Stimulated activated CD4-positive, alpha-beta T cell treated with anti-CD3 and anti-CD28 coated beads, Interleukin-4, amount 100 ng/mL, for 48 hours (primary cell): Measurements from ENCODE around the gene ECE1.
"Not testable (repeated sequence)": the region's sequence is repeated elsewhere in the genome, so short reads cannot be mapped to it uniquely, and the experiment has no call there.

Experiments used
- DNase-seq, 2 donors: peaks; one replicate each; pipeline ENCODE4 v3.0.0-alpha.2; 2020; ENCODE audit warnings: low read depth in 2 of 2

Gene ECE1

GRCh38 chr1:21185221-21185731 is 105.0 kb downstream of the ECE1 start:
- no peak for DNase-seq

- no peak for DNase-seq
Observed at GRCh38 chr1:21184276-21184675, 106.0 kb downstream of the ECE1 start.

- no peak for DNase-seq
Observed at GRCh38 chr1:21182181-21182731, 108.0 kb downstream of the ECE1 start.

DNA sequence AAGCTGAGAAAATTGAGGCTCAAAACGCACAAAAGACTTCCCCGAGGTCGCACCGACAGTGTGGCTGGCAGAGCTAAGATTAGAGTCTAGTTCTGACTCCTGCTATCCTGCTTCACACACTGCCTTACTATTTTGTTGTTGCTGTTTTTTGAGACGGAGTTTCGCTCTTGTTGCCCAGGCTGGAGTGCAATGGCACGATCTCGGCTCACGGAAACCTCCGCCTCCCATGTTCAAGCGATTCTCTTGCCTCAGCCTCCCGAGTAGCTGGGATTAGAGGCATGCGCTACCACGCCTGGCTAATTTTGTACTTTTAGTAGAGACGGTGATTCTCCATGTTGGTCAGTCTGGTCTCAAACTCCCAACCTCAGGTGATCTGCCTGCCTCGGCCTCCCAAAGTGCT is 112.0 kb downstream of the ECE1 start:
- DNase-seq, result not testable (repeated sequence)

GRCh38 chr1:21176586-21177555 is 113.4 kb downstream of the ECE1 start, which contains the start of gene EIF4G3:
EIF4G3 (minus strand) TSS chr1:21176897; CDS start chr1:21002742, 174,155 bp downstream.
- peak; percentile 100 for DNase-seq

- peak in 1 of 2 donors; percentile 22 for DNase-seq
Observed at GRCh38 chr1:21175670-21176581, 114.3 kb downstream of the ECE1 start.

GRCh38 chr1:21175324-21175669 is 115.0 kb downstream of the ECE1 start:
- DNase-seq, result no peak

DNA sequence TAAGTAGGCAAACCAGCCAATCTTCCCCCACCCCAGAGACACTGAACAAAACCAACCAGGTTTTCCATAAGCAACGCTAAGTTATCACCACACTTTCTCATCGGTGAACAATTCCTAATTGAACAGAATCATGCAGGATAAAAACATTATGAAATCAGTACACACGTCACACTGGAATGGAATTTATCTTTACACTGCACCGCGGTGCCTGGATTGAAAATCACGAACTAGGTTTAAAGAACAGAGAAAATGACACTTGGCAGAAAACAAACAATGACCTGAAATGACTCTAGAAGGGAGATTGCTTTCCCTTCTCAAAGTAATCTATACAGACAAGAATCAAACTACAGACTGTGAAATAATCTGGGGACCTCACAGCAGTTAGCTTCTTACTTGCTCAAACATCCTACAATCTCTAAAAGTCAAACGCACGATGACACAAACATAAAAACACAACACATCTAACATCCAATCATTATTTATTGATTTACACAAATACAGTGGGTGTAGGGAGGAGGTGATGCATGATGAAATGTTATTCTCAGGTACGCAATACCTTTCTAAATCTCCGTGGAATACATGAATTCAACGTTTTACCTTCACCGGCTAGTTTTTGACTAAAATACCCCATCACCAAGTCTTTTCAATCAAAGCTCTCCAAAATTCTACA is 115.5 kb downstream of the ECE1 start:
- DNase-seq, result no peak

DNA sequence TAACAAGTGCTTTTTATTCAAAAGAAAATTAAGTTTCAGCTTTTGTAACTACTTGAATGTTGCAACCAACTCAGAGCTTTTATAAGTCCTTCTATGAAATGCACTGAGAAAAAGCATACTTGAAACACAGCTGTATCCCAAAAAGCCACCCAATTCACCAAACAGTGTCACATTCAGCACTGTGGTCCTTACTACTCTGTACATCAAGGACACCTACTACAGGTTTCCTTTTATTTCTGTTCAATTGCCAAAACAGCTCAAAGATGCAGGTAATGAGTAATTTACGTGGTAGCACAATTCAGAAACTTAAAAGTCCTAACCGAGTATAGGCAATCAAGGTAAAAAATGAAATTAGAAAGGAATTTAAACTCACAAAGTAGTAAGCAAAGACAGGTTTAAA is 116.0 kb downstream of the ECE1 start:
- DNase-seq, result no peak

- not testable (repeated sequence) for DNase-seq
Observed at GRCh38 chr1:21173096-21173495, 117.2 kb downstream of the ECE1 start.

- not testable (repeated sequence) for DNase-seq
Observed at GRCh38 chr1:21170837-21171236, 119.4 kb downstream of the ECE1 start.

GRCh38 chr1:21168444-21168843 is 121.8 kb downstream of the ECE1 start:
- DNase-seq, result no peak
